ENCODE measurements around the gene SYNGR3.
A peak's percentile ranks its signal among the peaks of the same experiment; 100 is the strongest.
"Not testable (repeated sequence)": the region's sequence is repeated elsewhere in the genome, so short reads cannot be mapped to it uniquely, and the experiment has no call there.

Gene SYNGR3

DNA sequence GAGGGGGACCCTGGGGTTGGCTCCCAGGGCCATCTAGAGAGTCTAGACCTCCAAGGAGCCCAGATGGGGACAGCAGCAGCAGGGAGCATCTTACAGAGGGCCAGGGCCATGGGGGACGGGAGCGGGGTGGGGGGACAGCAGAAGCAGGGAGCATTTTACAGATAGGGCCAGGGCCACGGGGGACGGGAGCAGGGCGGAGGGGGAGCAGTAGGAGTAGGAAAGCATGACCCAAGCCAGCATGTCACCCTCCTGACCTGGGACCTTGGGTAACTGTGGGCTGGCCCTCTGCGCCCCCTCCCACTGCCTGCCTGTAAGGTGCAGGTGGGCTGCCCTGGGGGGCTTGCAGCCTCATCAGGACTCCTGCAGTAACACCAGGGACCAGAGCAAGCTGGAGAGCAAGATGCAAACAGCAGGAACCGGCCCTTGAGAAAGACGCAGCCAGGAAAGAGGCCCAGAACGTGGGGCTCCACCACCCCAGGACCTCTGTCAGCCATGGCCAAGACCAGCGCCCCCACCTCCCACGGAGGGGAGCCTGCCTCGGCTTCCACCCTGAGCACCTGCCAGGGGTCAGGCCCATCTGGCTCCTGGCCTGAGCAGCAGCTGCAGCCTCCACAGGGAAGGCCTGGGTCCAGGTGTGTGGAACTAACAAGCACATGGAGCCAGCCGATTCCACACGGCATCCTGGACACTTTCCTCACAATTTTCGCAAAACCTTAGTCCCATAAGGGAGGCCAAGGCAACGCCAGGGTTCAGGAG, 17.5 kb downstream of the SYNGR3 start:
- Mint-ChIP-seq H3K9me3 (no peaks in the 10 kb centered on the region), H3K27me3 (no peaks in the 10 kb centered on the region), H3K4me3 (peak overlapping the region; percentile 80 to 85), H3K36me3 (ENCODE audit: insufficient read depth) (peaks cover 10% of the 10 kb centered on the region), H3K4me1 (ENCODE audit: low read depth in 2 of 2) (peaks cover 46 to 48% of the 10 kb centered on the region in 2 donors), H3K27ac (peak overlapping the region; percentile 81 to 90)
- no peak for ATAC-seq (replicated peaks)
- DNase-seq = no peak

DNA sequence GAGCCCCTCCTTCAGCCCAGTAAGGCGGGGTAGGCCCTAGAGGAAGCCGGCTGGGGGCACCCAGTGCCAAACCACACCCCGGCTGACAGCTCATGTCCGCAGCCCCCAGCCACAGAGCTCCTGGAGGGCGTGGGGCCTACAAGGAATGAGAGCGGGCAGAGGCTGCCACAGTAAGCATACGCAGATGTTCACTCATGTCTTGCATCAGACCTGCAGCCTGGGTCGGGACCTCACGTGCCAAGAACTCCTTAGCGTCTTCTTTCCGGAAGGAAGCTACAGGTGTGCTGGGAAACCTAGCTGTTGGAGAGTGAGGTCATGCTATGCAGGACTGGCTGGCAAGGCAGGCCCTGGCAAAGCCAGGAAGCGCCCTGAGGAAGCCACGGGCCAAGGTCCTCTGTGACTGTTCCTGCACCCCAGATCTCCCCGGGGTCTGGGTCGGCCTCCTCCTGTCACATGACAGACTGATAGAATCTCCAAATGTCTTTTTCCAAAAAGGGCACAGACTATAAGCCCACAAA, 18.3 kb downstream of the SYNGR3 start:
- Mint-ChIP-seq H3K36me3 (ENCODE audit: insufficient read depth) (peaks cover 7% of the 10 kb centered on the region), H3K4me3 (peak overlapping the region; percentile 80 to 85), H3K9me3 (no peaks in the 10 kb centered on the region), H3K27me3 (no peaks in the 10 kb centered on the region), H3K4me1 (ENCODE audit: low read depth in 2 of 2) (peaks cover 45 to 46% of the 10 kb centered on the region in 2 donors), H3K27ac (peak overlapping the region; percentile 71 to 90)
- DNase-seq = no peak
- ATAC-seq (replicated peaks) = peak; percentile 11

DNA sequence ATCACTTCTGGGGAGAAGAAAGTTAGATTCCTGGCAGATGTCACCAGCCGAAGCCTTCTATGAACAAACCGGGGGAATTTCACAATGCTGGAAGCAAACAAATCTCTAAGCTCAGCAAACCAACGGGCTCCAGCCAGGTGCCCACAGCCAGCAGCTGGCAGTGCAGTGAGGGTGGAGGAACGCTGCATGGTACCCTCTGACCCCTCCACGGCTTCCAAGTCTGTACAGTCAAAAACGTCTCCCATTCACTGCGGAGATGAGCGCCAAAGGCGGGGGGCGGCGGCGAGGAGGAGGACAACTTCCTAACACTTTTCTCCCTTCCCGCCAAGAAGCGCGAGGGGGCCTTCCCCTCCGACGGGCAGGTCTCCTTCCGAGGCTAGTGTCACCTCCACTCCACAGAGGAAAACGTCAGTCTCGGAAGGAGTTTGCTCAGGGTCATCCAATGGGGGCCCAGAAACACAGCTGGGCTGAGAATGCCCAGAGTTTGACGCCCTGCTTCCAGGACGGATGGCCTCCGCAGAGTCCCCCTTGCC, 18.9 kb downstream of the SYNGR3 start:
- Mint-ChIP-seq H3K36me3 (ENCODE audit: insufficient read depth) (peaks cover 7% of the 10 kb centered on the region), H3K9me3 (no peaks in the 10 kb centered on the region), H3K27ac (peak overlapping the region; percentile 71 to 90), H3K27me3 (no peaks in the 10 kb centered on the region), H3K4me3 (peak overlapping the region; percentile 80 to 85), H3K4me1 (ENCODE audit: low read depth in 2 of 2) (peaks cover 45 to 46% of the 10 kb centered on the region in 2 donors)
- no peak for ATAC-seq (replicated peaks)
- DNase-seq = no peak

DNA sequence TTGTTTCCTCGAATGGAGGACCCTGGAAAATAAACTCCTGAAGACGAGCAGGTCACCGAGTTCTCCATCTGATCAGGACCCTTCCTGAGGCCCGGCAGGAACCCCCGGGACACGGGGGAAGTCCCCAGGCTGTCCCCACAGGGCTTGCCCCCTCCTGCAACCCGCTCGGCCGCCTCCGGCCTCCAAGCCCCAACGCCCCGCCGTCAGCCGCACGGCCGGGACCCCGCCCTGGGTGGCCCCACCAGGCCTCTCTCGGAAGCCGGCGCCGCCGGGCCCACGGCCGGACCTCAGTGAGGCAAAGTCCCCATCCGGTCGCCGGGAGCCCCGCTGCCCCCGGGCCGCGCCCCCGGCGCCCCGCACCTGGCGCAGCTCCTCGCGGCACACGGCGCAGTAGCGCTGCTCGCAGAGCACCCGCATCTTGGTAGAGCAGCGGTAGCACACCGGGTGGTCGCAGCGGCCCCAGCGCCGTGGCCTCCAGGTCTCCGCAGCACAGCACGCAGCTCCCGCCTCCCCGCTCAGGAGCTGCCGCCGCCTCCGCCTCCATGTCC, 19.5 kb downstream of the SYNGR3 start:
- H3K36me3 Mint-ChIP-seq (ENCODE audit: insufficient read depth) = peaks cover 7% of the 10 kb centered on the region
- H3K9me3 Mint-ChIP-seq = no peaks in the 10 kb centered on the region
- ATAC-seq (replicated peaks) = peak; percentile 49
- H3K27me3 Mint-ChIP-seq = no peaks in the 10 kb centered on the region
- DNase-seq = no peak
- H3K4me3 Mint-ChIP-seq = peak overlapping the region; percentile 80 to 85
- peak overlapping the region; percentile 71 to 90 for H3K27ac Mint-ChIP-seq
- peaks cover 41 to 42% of the 10 kb centered on the region in 2 donors for H3K4me1 Mint-ChIP-seq (ENCODE audit: low read depth in 2 of 2)

DNA sequence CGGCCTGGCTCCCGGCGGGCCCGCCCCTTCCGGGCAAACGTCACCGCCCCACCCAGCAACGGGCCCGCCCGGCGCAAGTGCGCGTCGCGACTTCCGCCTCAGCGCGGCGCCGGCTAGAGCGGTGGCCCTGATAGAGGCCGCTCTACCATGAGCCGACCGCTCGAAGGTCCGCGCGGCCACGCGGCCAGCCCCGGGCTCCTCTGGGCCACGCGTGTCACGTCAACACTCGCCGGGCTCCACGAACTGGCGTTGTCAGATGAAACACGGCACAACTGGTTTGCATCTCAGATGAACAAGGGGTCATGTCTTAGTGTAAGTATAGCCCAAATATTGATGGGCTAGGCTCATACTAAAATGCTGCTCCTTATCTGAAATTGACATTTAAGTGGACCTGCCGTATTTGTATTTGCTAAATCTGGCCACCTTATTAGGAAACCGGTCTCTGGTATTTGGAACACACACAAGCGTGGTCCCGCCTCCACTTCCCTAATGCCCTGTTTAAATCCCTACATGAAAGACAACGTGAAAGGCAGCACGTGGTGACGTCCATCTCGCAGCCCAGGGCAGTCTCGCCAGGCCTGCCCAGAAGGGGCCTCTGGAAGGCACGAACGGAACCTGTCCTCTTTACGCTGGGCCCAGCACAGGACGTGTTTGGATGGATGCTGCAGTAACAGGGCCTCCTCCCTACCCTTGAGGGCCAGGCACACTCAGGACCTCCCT, 20.2 kb downstream of the SYNGR3 start, which contains the start of gene ZNF598:
Gene ZNF598 (minus strand): TSS at position 31 of the 720 bp plus-strand sequence.
- no peaks in the 10 kb centered on the region for H3K27me3 Mint-ChIP-seq
- H3K27ac Mint-ChIP-seq = peak within 1 kb of the TSS; percentile 90 to 94
- DNase-seq = peak; percentile 70 to 77 (median 76)
- H3K4me1 Mint-ChIP-seq (ENCODE audit: low read depth in 2 of 2) = peaks cover 37 to 38% of the 10 kb centered on the region in 2 donors
- peaks cover 7% of the 10 kb centered on the region for H3K36me3 Mint-ChIP-seq (ENCODE audit: insufficient read depth)
- H3K9me3 Mint-ChIP-seq = no peaks in the 10 kb centered on the region
- ATAC-seq (replicated peaks) = peak; percentile 94
- peak within 1 kb of the TSS; percentile 84 to 85 for H3K4me3 Mint-ChIP-seq

DNA sequence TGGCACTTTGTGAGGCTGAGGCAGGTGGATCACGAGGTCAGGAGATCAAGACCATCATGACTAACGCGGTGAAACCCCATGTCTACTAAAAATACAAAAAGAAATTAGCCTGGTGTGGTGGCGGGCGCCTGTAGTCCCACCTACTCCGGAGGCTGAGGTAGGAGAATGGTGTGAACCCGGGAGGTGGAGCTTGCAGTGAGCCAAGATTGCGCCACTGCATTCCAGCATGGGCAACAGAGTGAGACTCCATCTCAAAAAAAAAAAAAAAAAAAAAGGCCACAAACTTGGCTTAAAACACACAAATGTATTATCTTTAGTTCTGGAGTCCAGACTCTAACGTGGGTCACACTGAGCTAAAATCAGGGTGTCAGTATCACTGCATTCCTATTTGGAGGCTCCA, 22.0 kb downstream of the SYNGR3 start:
- H3K27me3 Mint-ChIP-seq; ATAC-seq (replicated peaks); H3K27ac Mint-ChIP-seq; H3K4me3 Mint-ChIP-seq; DNase-seq; H3K9me3 Mint-ChIP-seq: not testable (repeated sequence)
- Mint-ChIP-seq H3K4me1 (ENCODE audit: low read depth in 2 of 2) (peaks cover 24 to 25% of the 10 kb centered on the region in 2 donors), H3K36me3 (ENCODE audit: insufficient read depth) (peaks cover 12% of the 10 kb centered on the region)

DNA sequence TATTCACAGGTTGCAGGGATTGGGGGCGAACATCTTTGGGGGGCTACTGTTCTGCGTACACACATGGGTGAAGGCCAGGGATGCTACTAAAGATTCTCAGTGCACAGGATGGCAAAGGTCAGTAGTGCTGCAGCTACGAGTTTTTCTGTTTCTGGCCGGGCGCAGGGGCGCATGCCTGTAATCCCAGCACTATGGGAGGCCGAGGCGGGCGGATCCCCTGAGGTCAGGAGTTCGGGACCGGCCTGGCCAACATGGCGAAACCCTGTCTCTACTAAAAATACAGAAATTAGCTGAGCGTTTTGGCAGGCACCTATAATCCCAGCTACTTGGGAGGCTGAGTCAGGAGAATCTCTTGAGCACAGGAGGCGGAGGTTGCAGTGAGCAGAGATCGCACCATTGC, 23.8 kb downstream of the SYNGR3 start:
- DNase-seq (no peak), ATAC-seq (replicated peaks) (no peak)
- Mint-ChIP-seq H3K9me3 (no peaks in the 10 kb centered on the region), H3K27me3 (peaks cover 0 to 10% of the 10 kb centered on the region in 2 donors), H3K27ac (no peak overlapping the region), H3K36me3 (ENCODE audit: insufficient read depth) (peaks cover 5% of the 10 kb centered on the region), H3K4me1 (ENCODE audit: low read depth in 2 of 2) (peaks cover 9% of the 10 kb centered on the region in 2 donors), H3K4me3 (no peak overlapping the region)

DNA sequence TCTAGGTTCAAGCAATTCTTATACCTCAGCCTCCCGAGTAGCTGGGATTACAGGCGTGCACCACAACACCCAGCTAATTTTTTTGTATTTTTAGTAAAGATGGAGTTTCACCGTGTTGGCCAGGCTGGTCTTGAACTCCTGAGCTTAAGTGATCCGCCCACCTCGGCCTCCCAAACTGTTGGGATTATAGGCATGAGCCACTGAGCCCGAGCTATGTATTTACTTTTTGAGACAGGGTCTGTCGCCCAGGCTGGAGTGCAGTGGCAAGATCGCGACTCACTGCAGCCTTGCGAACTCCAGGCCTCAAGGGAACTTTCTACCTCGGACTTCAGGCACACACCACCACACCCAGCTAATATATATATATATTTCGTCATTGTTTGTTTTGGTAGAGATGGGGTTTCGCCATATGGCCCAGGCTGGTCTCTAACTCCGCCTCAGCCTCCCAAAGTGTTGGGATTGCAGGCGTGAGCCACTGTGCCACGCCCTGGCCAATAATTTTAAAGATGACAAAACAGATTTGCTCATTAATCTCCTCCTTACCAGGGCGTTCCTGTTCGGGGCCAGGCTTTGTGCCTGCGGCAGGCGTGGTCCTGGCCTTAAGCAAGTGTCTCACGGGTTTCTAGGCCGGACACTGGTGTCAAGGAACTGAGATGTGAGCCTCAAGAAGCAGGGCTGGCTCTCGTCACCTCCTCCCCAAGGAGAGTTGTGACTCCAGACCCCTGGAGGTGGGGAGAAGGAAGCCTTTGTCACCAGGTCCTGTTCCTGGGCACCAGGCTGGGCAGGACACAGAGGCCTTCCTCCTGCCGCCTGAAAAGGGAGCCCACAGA, 25.6 kb downstream of the SYNGR3 start:
- Mint-ChIP-seq H3K4me1 (ENCODE audit: low read depth in 2 of 2) (peaks cover under 1% of the 10 kb centered on the region in 2 donors), H3K27me3 (peaks cover 0 to 20% of the 10 kb centered on the region in 2 donors), H3K27ac (no peak overlapping the region), H3K4me3 (no peak overlapping the region), H3K36me3 (ENCODE audit: insufficient read depth) (peaks cover 5% of the 10 kb centered on the region), H3K9me3 (no peaks in the 10 kb centered on the region)
- ATAC-seq (replicated peaks) (no peak), DNase-seq (no peak)

DNA sequence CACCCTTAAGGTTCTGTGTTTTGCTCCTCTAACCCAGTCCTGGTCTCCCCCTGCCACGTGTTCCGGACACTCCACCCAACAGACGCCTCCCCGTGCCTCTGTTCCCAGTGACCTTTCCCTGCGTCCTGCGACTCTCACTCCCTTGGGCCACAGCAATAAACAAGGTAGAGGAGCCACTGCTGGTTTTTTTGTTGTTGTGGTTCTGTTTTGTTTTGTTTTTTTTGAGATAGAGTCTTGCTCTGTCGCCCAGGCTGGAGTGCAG, 26.1 kb downstream of the SYNGR3 start:
- Mint-ChIP-seq H3K27ac (no peak overlapping the region), H3K27me3 (peaks cover 5 to 25% of the 10 kb centered on the region in 2 donors), H3K36me3 (ENCODE audit: insufficient read depth) (peaks cover 5% of the 10 kb centered on the region), H3K4me3 (no peak overlapping the region), H3K9me3 (no peaks in the 10 kb centered on the region), H3K4me1 (ENCODE audit: low read depth in 2 of 2) (peaks cover 0 to 2% of the 10 kb centered on the region in 2 donors)
- DNase-seq = no peak
- ATAC-seq (replicated peaks) = no peak

DNA sequence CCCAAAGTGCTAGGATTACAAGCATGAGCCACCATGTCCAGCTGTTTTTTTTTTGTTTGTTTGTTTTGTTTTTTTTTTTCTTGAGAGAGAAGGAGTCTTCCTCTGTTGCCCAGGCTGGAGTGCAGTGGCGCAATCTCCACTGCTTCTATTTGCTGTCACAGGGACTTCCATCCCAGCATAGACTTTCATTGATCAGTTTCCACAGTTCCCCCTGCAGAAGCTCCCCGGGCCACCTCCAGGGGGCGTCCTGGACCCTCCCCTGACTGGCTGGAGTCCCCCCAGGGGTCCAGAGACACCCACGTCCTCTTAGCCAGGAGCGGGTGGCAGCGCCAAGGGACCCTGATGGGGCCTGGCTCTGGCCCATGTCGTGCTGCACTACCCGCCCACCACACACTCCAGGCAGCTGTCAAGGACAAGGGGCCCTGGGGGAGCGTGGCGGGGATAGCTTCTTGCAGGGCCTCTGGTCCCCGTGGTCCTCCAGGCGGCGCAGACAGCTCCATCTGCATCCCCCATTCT, 26.7 kb downstream of the SYNGR3 start:
- Mint-ChIP-seq H3K9me3 (no peaks in the 10 kb centered on the region), H3K4me1 (ENCODE audit: low read depth in 2 of 2) (peaks cover 0 to 2% of the 10 kb centered on the region in 2 donors), H3K27ac (no peak overlapping the region), H3K27me3 (peaks cover 7 to 31% of the 10 kb centered on the region in 2 donors), H3K4me3 (no peak overlapping the region), H3K36me3 (ENCODE audit: insufficient read depth) (peaks cover 8% of the 10 kb centered on the region)
- ATAC-seq (replicated peaks) = no peak
- no peak for DNase-seq

DNA sequence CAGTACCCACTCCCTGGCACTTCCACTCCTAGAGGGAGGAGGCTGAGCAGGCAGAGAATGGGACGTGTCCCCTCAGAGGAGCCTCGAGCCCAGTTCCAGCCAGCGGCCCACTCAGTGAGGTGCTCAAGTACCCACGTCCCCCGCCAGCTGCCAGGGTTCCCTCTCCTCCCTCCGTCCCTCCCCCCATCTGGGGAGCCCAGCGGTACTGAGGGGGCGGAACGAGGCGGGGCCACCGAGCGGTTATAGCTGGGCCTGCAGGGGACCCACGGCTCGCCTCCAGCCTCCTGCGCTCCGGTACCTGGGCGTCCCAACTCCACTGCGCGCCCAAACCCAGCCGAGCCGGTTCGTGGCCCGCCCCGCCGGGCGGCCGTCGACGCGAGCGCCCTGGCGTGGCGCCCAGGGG, 29.7 kb downstream of the SYNGR3 start, which contains the start of gene NPW:
Gene NPW (plus strand): TSS at position 268 of the 403 bp plus-strand sequence.
- peaks cover 19 to 48% of the 10 kb centered on the region in 2 donors for H3K27me3 Mint-ChIP-seq
- H3K36me3 Mint-ChIP-seq (ENCODE audit: insufficient read depth) = peaks cover 8% of the 10 kb centered on the region
- peaks cover 8 to 9% of the 10 kb centered on the region in 2 donors for H3K4me1 Mint-ChIP-seq (ENCODE audit: low read depth in 2 of 2)
- H3K4me3 Mint-ChIP-seq = no peak within 1 kb of the TSS
- H3K27ac Mint-ChIP-seq = peak within 1 kb of the TSS in 1 of 2 donors; percentile 49
- no peaks in the 10 kb centered on the region for H3K9me3 Mint-ChIP-seq
- ATAC-seq (replicated peaks) (no peak), DNase-seq (no peak)

DNA sequence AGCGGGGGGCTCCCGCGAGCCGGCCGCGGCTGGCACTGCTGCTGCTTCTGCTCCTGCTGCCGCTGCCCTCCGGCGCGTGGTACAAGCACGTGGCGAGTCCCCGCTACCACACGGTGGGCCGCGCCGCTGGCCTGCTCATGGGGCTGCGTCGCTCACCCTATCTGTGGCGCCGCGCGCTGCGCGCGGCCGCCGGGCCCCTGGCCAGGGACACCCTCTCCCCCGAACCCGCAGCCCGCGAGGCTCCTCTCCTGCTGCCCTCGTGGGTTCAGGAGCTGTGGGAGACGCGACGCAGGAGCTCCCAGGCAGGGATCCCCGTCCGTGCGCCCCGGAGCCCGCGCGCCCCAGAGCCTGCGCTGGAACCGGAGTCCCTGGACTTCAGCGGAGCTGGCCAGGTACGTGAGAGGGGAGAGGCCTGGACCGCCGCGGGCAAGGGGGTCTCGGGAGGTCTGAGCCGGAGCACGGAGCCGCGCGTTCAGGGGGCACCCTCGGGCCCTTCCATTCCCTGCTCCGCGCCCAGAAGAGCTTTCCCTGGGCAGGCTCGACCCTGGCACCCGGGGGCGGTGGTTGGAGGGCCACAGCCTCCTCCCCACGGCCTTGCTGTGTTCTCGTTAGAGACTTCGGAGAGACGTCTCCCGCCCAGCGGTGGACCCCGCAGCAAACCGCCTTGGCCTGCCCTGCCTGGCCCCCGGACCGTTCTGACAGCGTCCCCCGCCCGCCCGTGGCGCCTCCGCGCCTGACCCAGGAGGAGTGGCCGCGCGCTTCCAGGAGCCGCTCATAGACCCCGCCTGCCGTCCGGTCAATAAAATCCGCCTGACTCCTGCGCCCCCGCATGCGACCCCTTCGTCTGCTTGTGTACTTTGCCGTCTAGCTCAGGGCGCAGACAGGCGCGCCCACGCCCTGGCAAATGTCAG, 30.4 kb downstream of the SYNGR3 start:
- DNase-seq (no peak), ATAC-seq (replicated peaks) (no peak)
- H3K27ac Mint-ChIP-seq = peak overlapping the region in 1 of 2 donors; percentile 49
- H3K4me1 Mint-ChIP-seq (ENCODE audit: low read depth in 2 of 2) = peaks cover 8 to 9% of the 10 kb centered on the region in 2 donors
- H3K4me3 Mint-ChIP-seq = no peak overlapping the region
- peaks cover 6% of the 10 kb centered on the region for H3K36me3 Mint-ChIP-seq (ENCODE audit: insufficient read depth)
- H3K27me3 Mint-ChIP-seq = peaks cover 19 to 48% of the 10 kb centered on the region in 2 donors
- no peaks in the 10 kb centered on the region for H3K9me3 Mint-ChIP-seq

All from effector memory CD8-positive, alpha-beta T cell (primary cell).